Mucosa of stomach (tissue), 1 donor: ENCODE measurements around the gene FBXO3.

ENCODE experiments used
- H3K27me3 ChIP-seq: one replicate; pipeline ENCODE4 v1.7.0; 2013; ENCODE audit warnings: mild to moderate bottlenecking, low read length; ENCODE audit not compliant: control insufficient read depth, insufficient read depth
- H3K36me3 ChIP-seq: one replicate; pipeline ENCODE4 v1.7.0; 2013; ENCODE audit warnings: low read length; ENCODE audit not compliant: control insufficient read depth, insufficient read depth
- H3K4me1 ChIP-seq: one replicate; pipeline ENCODE4 v1.7.0; 2013; ENCODE audit warnings: mild to moderate bottlenecking, low read length; ENCODE audit not compliant: control insufficient read depth, insufficient read depth
- H3K4me3 ChIP-seq: one replicate; pipeline ENCODE4 v1.7.0; 2013; ENCODE audit warnings: low read length
- H3K9ac ChIP-seq: one replicate; pipeline ENCODE4 v1.7.0; 2013; ENCODE audit warnings: mild to moderate bottlenecking, low read length, moderate library complexity
- H3K9me3 ChIP-seq: one replicate; pipeline ENCODE4 v1.7.0; 2013; ENCODE audit warnings: mild to moderate bottlenecking, low read length, moderate library complexity; ENCODE audit not compliant: control insufficient read depth
- donor health status: Pancreatic carcinoma.

The FBXO3 gene

DNA sequence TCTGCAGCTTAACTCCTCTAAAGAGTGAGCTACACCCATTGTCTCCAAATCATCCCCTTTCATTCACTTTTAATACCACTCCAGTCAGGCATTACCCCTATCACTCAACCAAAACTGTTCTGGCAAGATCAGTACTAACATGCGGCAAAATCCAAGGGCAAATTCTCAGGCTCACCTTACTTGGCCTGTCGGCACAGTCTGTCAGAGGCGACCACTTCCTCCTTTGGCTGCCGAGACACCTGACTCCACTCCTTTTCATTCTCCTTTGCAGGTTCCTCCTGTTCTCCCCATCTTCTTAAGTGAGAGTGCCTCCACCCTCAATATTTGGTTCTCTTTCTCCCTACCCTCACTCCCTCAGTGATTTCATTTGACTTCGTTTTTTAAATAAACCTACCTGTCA lies 77.9 kb downstream of the FBXO3 start:
- no peaks in the 10 kb centered on the region for H3K27me3 ChIP-seq
- peaks cover 89% of the 10 kb centered on the region for H3K4me1 ChIP-seq
- H3K4me3 ChIP-seq: no peak overlapping the region
- H3K9me3 ChIP-seq: no peaks in the 10 kb centered on the region
- no peaks in the 10 kb centered on the region for H3K36me3 ChIP-seq
- H3K9ac ChIP-seq: no peak overlapping the region

DNA sequence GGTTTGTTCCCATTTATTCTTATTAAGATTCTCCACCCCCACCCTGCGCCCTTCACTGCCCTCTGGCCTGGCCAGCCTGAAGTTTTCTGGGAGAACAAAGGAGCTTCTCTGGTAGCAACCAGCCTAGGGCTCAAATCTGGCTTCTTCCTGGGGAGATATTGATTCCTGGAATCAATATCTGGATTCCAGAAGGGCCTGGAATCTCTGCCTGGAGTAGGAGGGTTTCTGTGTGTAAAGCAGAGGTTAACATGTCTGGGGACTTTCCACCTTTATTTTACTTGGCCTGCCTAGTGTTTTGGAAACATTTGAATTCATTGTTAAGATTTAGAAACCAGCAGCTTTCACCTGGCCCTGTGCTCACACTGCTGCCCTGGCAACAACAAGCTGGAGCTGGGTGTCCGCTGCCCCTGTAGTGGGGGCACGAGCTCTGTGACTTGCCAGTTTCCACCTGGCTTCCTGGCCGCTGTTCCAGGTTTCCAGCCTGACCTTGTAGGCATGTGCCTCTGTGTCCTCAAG lies 79.2 kb downstream of the FBXO3 start:
- H3K9me3 ChIP-seq: no peaks in the 10 kb centered on the region
- H3K4me1 ChIP-seq: peaks cover 94% of the 10 kb centered on the region
- H3K4me3 ChIP-seq: no peak overlapping the region
- H3K9ac ChIP-seq: peak overlapping the region; percentile 30
- H3K27me3 ChIP-seq: no peaks in the 10 kb centered on the region
- H3K36me3 ChIP-seq: no peaks in the 10 kb centered on the region

DNA sequence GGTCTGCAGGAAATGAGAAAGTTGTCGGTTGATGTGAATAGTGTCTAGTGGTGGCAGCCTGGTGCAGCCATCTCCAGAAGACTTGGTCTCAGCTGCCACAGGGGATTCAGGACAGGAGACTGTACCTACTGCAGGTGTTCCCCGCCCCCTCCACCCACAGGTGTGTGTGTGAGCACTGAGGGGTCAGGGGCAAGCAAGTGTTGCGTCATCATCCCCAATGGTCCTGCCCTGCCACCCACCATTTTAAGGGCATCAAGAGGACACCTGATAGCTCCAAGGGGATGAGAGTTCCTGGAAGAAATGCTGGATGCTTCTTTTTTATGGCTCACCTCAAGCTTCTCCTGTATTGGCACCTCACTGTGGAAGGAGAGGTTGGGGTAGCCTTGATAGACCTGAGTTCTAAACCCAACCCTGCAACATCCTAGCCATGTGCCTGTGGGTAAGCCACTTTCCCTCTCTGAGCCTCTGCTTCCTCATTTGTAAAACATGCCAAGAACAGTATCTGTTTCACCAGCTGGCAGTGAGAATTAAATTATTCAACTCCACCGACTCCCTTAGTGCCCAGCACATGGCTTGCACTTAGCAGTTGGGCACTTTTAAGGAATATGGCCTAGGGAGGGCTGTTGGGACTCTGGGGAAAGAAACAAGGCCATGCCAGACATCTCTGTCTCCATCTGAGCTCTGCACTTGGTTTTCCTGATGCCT lies 79.8 kb downstream of the FBXO3 start:
- H3K27me3 ChIP-seq: no peaks in the 10 kb centered on the region
- H3K36me3 ChIP-seq: no peaks in the 10 kb centered on the region
- H3K4me1 ChIP-seq: peaks cover 94% of the 10 kb centered on the region
- peak overlapping the region; percentile 30 for H3K9ac ChIP-seq
- no peak overlapping the region for H3K4me3 ChIP-seq
- H3K9me3 ChIP-seq: no peaks in the 10 kb centered on the region

DNA sequence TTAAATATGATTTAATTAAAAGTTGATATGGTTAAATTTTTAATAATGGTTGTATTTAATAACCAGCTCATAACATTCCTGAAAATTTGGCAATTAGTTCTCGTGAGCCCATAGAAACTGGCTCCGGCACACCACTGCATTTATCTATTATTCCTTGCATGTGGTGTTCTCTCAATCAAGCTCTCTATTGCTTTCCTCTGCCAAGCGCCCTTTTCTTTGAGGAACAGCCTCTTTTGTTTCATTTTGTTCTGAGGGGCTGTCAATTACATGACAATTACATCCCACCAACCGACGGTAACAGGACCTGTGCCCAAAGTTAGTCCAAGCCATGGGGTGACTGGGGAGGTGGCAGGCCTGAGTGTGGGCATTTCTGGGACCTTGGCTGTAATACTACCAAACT lies 81.8 kb downstream of the FBXO3 start:
- Histone ChIP-seq H3K4me3 (no peak overlapping the region), H3K27me3 (no peaks in the 10 kb centered on the region), H3K36me3 (no peaks in the 10 kb centered on the region), H3K9ac (peak overlapping the region; percentile 36), H3K4me1 (peaks cover 85% of the 10 kb centered on the region), H3K9me3 (no peaks in the 10 kb centered on the region)

DNA sequence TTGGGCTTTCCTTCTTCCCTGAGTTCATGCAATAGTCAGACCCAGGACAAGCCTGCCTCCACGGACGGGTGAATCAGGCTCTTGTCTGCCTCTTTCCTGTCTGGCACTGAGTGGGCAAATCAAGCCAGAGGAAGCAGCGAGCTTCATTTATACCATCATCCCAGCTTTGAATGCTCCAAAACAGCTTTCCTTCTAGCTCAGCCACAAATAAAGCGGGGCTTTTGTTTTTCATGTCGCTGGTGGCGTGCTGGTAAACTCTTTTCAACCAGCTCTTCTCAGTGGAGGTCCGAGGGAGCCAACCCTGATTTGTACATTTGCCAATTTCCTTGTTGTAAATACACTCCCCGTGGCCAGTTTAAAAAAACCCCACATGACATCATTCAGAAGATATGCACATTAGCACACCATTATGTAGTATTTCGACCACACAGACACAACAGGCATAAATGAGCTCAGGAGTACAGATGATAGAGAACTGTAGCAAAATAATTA lies 82.3 kb downstream of the FBXO3 start:
- Histone ChIP-seq H3K9ac (peak overlapping the region; percentile 66), H3K36me3 (no peaks in the 10 kb centered on the region), H3K27me3 (no peaks in the 10 kb centered on the region), H3K4me1 (peaks cover 80% of the 10 kb centered on the region), H3K9me3 (no peaks in the 10 kb centered on the region), H3K4me3 (no peak overlapping the region)

DNA sequence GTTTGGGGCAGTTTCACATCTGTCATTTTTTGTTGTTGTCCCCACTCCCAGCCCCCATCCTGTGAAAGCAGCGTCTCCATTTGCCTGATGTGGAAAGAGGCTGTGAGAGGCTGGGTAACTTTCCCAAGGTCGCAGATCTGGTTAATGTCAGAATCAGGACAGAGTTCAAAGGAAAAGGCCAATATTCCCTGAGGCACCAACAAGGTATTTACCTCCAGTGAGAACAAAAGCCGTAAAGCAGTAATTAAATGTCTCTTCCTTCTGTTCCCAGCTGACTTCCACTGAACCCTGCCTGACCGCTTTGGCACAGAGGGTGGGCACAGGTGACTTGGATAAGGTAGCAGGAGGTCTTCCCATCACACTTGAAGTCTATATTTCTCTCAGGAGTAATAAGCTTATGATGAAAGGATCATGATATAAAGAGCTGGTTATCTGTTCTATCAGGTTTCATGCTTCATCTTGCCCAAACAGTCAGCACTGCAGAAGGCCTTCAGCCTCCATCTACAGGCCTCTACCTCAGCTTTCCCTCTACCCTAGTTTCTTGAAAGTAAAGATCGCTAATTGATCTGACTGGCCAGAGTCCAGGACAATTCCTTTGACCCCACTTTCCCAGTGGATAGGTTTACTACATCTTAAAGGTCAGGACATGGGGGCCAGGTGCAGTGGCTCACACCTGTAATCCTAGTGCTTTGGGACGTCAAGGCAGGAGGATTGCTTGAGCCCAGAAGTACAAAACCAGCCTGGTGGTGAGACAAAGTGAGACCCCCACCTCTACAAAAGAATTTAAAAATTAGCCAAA lies 83.1 kb downstream of the FBXO3 start:
- Histone ChIP-seq H3K27me3 (no peaks in the 10 kb centered on the region), H3K36me3 (no peaks in the 10 kb centered on the region), H3K4me3 (no peak overlapping the region), H3K4me1 (peaks cover 72% of the 10 kb centered on the region), H3K9me3 (no peaks in the 10 kb centered on the region), H3K9ac (peak overlapping the region; percentile 66)
